COLO668 (cell line): Measurements from ENCODE around the gene PHTF2.
"Not testable (repeated sequence)": the region's sequence is repeated elsewhere in the genome, so short reads cannot be mapped to it uniquely, and the experiment has no call there.

ENCODE experiments used
- DNase-seq: peaks from one replicate; lab custom pipeline; 2025; ENCODE audit not compliant: unreplicated experiment; lab: John Stamatoyannopoulos, UW

The PHTF2 gene

DNA sequence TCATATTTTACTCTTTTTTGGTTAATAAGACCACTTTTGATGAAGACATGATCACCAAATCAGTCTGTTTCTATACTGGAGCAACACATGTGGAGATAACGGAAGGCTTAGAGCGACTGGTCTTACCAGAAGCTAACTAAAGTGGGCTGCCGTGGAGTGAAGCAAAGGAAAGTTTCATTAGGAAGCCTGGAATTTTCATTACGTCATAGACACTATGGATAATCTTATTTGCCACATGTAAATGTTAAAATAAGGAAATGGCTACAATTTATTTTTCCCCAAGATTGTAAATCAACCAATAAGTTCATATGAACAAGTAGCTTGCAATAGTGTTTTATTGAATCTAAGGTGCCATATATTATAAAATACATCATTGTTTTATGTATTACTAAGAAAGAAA, 185.4 kb downstream of the PHTF2 start:
- no peak for DNase-seq

DNA sequence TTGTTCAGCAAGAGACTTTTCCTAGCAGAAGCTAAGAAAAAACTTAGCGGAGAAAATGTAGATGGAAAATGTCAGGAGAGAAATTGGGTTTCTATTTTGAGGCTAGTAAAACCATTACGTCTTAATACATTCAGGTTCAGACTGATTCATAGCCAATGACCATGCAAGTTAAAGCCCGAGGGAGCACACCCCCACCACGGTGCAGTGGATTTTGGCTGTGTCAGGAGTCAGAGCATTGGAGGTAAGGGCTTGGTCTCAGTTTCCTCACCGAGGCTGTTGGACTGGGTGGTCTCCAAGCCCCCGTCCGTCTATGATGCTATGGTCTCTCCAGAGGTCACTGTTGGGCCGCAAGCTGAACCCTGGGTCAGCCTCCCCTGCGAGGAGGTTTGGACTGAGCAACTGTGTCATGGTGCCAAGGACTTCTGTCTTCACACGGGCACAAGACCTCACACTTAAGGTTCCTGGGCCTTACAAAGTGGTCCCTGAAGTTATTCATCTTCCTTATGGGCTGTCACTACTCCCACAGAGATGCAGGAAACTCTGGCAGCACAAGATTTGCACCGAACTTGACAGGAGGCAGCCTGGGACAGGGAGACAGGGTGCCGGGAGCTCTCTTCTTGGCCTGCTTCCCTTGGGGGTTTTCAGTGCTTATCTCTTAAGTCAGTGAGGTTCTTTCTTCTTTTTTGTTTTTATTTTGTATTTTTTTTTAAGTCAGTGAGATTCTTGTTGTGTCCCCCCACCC, 186.8 kb downstream of the PHTF2 start:
- no peak for DNase-seq

DNA sequence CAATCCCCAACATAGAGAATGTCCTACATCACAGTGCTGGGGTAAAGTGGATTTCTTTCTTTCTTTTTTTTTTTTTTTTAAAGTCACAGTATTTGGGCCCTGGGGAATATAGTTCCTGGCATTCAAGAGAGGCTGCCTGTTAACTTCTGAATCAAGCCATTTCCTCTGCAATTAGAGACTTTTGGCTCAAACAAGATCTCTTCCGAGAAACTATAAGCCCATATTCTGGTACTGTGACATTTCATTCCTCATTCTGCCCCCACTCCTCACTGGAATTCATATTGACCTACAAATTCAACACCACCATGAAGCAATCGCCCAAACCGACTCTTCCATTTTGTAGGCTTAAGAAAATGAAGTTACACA, 187.4 kb downstream of the PHTF2 start:
- DNase-seq, result no peak

DNA sequence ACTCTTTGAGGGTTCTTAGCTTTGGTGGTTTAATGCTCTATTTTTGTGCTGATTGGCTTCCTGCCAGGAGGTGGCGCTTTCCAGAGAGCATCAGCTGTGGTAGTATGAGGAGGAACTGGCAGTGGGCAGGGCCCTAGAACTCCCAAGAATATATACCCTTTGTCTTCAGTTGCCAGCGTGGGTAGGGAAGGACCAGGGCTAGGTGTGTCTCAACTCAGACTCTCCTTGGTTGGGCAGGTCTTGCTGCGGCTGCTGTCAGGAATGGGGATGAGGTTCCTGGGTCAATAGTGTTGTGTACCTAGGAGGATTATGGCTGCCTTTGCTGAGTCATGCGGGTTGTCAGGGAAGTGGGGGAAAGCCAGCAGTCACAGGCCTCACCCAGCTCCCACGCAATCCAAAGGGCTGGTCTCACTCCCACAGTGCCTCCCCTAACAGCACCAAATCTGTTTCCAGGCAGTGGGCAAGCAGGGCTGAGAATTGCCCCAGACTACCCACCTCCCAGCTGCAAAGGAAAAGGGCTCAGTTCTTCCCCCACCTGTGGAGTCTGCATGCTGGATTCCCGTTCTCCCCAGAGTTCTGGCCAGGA, 191.5 kb downstream of the PHTF2 start:
- DNase-seq, result peak; percentile 10

DNA sequence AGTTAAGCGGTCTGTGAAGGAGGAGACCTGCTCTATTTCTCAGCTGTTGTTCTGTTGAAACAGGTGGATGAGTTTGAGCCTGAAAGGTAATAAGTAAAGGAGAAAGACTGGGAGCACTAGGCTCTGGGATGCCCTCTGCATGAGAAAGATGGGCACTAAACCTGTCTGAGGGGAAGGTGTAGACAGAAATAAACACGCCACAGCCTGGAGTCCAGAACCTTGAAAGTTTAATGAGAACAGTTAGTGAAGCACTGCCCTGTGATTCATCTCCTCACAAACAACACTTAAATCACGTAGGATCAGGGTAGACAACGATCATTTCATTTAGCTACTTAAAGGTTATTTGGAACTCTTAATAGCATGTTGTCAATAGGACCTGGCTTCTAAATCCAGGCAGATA, 193.1 kb downstream of the PHTF2 start:
- DNase-seq, result no peak

DNA sequence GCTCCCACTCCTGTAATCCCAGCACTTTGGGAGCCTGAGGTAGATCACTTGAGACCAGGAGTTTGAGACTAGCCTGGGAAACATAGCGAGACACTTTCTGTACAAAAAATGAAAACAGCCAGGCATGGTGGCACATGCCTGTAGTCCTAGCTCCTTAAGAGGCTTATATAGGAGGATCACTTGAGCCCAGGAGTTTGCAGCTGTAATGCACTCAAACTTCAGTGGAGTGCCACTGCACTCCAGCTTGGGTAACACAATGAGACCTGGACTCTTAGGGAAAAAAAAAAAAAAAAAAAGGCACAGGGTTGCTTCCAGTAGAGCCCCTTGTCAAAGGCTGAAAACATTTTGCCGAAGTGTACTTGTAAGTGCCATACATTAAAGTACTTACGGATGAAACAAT, 195.3 kb downstream of the PHTF2 start:
- DNase-seq, result no peak

DNA sequence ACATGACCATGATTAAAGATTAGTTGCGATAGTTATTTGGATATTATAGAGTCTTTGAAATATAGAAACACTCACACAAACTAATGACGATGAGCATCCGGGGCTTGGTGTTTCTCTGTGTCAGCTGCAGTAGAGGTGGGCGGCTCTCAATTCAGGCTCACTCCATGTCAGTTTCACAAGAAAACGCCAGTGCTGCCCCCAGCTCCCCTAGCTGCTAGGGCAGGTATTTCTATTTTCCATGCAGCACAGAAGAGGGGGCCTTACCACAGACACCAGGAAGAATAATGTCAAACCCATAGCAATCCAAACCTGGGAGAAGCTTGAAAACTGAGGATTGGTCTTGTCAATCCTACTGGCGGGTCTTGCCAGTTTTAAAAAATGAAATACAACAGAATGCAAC, 197.1 kb downstream of the PHTF2 start:
- no peak for DNase-seq

DNA sequence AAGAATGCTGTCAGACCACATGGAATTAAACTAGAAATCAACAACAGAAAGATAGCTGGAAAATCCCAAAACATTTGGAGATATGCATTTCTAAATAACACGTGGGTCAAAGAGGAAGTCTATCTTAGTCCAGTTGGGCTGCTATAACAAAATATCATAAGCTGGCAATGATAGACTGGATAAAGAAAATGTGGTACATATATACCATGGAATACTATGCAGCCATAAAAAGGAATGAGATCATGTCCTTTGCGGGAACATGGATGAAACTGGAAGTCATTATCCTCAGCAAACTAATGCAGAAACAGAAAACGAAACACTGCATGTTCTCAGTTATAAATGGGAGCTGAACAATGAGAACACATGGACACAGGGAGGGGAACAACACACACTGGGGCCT, 200.6 kb downstream of the PHTF2 start:
- not testable (repeated sequence) for DNase-seq

DNA sequence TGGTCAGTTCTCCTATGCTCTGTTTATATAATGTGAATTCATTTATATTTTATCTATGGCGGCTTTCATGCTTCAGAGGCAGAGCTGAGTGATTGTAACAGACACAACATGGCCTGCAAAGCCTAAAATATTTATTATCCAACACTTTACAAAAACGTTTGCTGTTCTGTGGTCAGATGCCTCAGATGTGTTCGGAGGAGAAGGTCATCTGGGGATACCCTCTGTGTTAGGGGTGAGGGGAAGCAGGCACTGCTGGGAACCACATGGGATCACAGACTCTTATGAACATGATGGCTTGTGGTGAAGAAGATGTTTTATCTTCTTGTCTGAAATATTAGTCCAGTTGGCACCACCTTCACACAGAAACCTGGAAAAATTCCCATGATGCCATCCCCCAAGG, 203.4 kb downstream of the PHTF2 start:
- no peak for DNase-seq

DNA sequence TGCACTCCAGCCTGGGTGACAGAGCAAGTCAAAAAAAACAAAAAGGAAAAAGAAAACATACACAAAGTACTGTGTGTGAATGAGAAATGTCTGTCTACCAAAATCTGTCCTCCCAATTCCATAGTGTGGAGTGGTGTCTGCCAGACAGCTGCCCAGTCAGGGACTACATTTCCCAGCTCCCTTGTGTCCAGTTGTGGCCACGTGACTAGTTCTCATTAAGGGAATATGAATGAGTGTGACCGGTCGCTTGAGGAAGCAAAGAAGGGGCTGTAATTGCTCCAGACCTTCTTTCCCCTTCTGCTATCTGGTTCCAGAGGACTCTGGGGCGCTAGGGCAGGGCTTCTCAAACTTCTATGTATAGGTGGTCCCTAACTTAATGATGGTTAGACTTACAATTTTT, 204.1 kb downstream of the PHTF2 start:
- DNase-seq, result no peak

DNA sequence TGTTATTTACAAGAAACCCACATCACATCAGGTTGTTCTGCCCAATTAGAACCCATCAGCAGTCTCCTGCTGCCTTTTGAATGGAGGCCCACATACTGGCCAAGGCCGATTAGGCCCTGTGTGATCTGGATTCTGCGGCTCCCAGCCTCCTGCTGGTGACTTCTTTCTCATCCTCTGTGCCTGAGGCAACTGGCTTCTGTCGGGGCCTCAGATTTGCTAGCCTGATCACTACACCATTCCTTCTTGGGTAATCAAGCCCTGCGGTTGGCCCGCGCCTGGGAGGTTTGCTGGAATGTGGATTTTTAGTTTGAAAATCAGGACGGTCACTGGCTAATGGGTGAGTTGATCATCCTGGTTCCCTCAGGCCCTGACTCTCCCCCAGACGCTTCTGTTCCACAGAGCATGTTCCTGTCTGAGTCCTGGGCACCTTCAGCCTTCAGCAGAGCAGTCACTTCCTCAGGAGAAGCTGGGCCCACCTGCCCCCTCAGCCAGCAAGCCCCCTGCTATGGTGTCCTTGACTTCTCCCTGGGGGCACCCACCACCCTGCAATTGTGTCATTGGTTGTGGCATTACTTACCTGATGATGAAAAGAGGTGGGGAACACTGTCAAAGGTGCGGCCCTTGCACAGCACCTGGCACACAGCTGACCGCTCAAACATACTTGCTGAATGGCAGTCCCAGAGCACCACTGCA, 207.6 kb downstream of the PHTF2 start:
- DNase-seq, result no peak
